Measurements from ENCODE around the gene TYMP.

DNA sequence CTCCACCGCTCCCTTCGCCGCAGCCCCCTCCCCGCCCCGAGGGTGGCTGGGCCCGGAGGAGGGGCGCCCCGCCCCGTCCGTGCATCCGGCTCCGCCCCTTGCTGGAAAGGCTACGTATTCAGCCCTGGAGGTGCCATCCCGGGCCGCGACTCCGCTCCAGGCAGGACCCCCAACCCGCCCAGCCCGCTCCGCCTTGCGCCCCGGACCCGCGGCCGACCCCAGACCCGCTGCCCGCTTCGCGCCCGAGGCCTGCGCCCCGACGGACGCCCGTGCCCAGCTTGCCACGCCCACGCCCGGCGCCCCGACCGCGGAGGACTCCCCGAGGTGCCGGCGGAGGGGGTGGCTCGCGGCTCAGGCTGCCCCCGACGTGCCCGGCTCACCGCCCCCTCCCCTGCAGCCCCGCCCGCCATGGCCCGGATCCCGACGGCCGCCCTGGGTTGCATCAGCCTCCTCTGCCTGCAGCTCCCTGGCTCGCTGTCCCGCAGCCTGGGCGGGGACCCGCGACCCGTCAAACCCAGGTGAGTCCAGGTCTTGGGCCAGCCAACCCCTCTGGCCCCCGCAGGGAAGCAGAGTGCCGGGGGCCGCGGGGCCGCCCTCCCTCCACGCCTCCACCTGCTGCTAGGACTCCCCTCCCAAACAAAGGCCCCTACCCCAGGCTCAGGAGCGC is 48.2 kb downstream of the TYMP start, which contains the start of gene ADM2:
- no peak for TF ChIP-seq CTCF (IDR thresholded peaks at IDR 0.05)
- TF ChIP-seq POLR2A (IDR thresholded peaks at IDR 0.05) = no peak

All from testis (tissue), 2 donors.